Effector CD4-positive, alpha-beta T cell (primary cell): ENCODE results near the gene IRX2.

Experiments
- DNase-seq: peaks from one replicate; pipeline ENCODE4 v3.0.0-alpha.2; 2020

IRX2 gene

GRCh38 chr5:2740051-2740875, 11.2 kb downstream of the IRX2 start:
- DNase-seq, result no peak

GRCh38 chr5:2739360-2740050, 12.0 kb downstream of the IRX2 start:
- no peak for DNase-seq

GRCh38 chr5:2738700-2739359, 12.6 kb downstream of the IRX2 start:
- DNase-seq, result no peak

- no peak for DNase-seq
Measured at GRCh38 chr5:2738156-2738699, 13.2 kb downstream of the IRX2 start.

- no peak for DNase-seq
Measured at GRCh38 chr5:2737273-2738155, 14.0 kb downstream of the IRX2 start.

- no peak for DNase-seq
Measured at GRCh38 chr5:2736872-2737271, 14.6 kb downstream of the IRX2 start.

- DNase-seq, result no peak
Measured at GRCh38 chr5:2735996-2736395, 15.5 kb downstream of the IRX2 start.

- DNase-seq, result no peak
Measured at GRCh38 chr5:2732850-2733249, 18.6 kb downstream of the IRX2 start.

- DNase-seq, result no peak
Measured at GRCh38 chr5:2732004-2732403, 19.5 kb downstream of the IRX2 start.

- DNase-seq, result no peak
Measured at GRCh38 chr5:2729189-2729588, 22.3 kb downstream of the IRX2 start.

GRCh38 chr5:2727550-2727949, 23.9 kb downstream of the IRX2 start:
- no peak for DNase-seq

GRCh38 chr5:2725980-2726765, 25.3 kb downstream of the IRX2 start:
- DNase-seq, result no peak

GRCh38 chr5:2724831-2725230, 26.6 kb downstream of the IRX2 start:
- no peak for DNase-seq

GRCh38 chr5:2724031-2724581, 27.4 kb downstream of the IRX2 start:
- no peak for DNase-seq

GRCh38 chr5:2722901-2723300, 28.6 kb downstream of the IRX2 start:
- no peak for DNase-seq

GRCh38 chr5:2721385-2722138, 29.9 kb downstream of the IRX2 start:
- no peak for DNase-seq

- no peak for DNase-seq
Measured at GRCh38 chr5:2719332-2719731, 32.1 kb downstream of the IRX2 start.

- no peak for DNase-seq
Measured at GRCh38 chr5:2718115-2718514, 33.4 kb downstream of the IRX2 start.

GRCh38 chr5:2715856-2716255, 35.6 kb downstream of the IRX2 start:
- no peak for DNase-seq

- no peak for DNase-seq
Measured at GRCh38 chr5:2714805-2715204, 36.7 kb downstream of the IRX2 start.

GRCh38 chr5:2714026-2714425, 37.5 kb downstream of the IRX2 start:
- no peak for DNase-seq
